HG03558 (cell line): Measurements from ENCODE around the gene F2R.

Experiments
- ATAC-seq: cut with Tn5 transposase; IDR thresholded peaks from one replicate; pipeline ENCODE4 v1.9.1; 2021; ENCODE audit warnings: moderate number of reproducible peaks; ENCODE audit not compliant: unreplicated experiment; ENCODE audit errors: extremely low read depth

The F2R gene

GRCh38 chr5:76690037-76690679 lies 25.8 kb upstream of the F2R start:
- no peak for ATAC-seq

- ATAC-seq: no peak
Measured at GRCh38 chr5:76690704-76691466, 25.0 kb upstream of the F2R start.

- peak; percentile 52 for ATAC-seq
Measured at GRCh38 chr5:76691467-76692273, 24.3 kb upstream of the F2R start.

GRCh38 chr5:76692274-76692540 lies 23.7 kb upstream of the F2R start:
- no peak for ATAC-seq

- no peak for ATAC-seq
Measured at GRCh38 chr5:76692651-76693050, 23.3 kb upstream of the F2R start.

- no peak for ATAC-seq
Measured at GRCh38 chr5:76693141-76693540, 22.8 kb upstream of the F2R start.

- no peak for ATAC-seq
Measured at GRCh38 chr5:76694317-76694716, 21.6 kb upstream of the F2R start.

GRCh38 chr5:76695346-76695745 lies 20.6 kb upstream of the F2R start:
- ATAC-seq: no peak

GRCh38 chr5:76696251-76696650 lies 19.7 kb upstream of the F2R start:
- no peak for ATAC-seq

GRCh38 chr5:76697670-76698069 lies 18.3 kb upstream of the F2R start:
- no peak for ATAC-seq

- ATAC-seq: no peak
Measured at GRCh38 chr5:76700571-76700970, 15.4 kb upstream of the F2R start.

GRCh38 chr5:76701298-76701697 lies 14.6 kb upstream of the F2R start:
- no peak for ATAC-seq

GRCh38 chr5:76703707-76704106 lies 12.2 kb upstream of the F2R start:
- no peak for ATAC-seq

GRCh38 chr5:76704131-76704663 lies 11.7 kb upstream of the F2R start:
- ATAC-seq: no peak

GRCh38 chr5:76705574-76705973 lies 10.4 kb upstream of the F2R start:
- no peak for ATAC-seq

GRCh38 chr5:76709762-76710161 lies 6.2 kb upstream of the F2R start:
- no peak for ATAC-seq

GRCh38 chr5:76710991-76711390 lies 4.9 kb upstream of the F2R start:
- peak; percentile 66 for ATAC-seq

GRCh38 chr5:76714751-76715485 lies 1.0 kb upstream of the F2R start:
- no peak for ATAC-seq

GRCh38 chr5:76715486-76715735 lies 515 bp upstream of the F2R start:
- ATAC-seq: no peak

- ATAC-seq: no peak
Measured at GRCh38 chr5:76716456-76717157, 681 bp downstream of the F2R start.
